Liver (tissue), 3 donors: Measurements from ENCODE around the gene VPS72.

Experiments used
- TAF1 ChIP-seq: conservative IDR thresholded peaks from 2 replicates; pipeline ENCODE4 v1.6.1; 2016; ENCODE audit warnings: antibody characterized with exemption, mild to moderate bottlenecking
- YY1 ChIP-seq: IDR thresholded peaks from 2 replicates; pipeline ENCODE4 v1.6.1; 2016; ENCODE audit warnings: antibody characterized with exemption, mild to moderate bottlenecking
- TF ChIP-seq, protein P1 (sequence below): fragments of 150-350 bp; IDR thresholded peaks from 2 replicates; pipeline ENCODE4 v1.5.1; 2017; ENCODE audit warnings: improper control_type of control experiment, low read depth, low read length; ENCODE audit not compliant: missing input control
- donor health status: healthy.
- donor health status: healthy.

GRCh38 chr1:151213560-151213959 lies 23.6 kb upstream of the VPS72 start:
- TF ChIP-seq, protein P1, sequence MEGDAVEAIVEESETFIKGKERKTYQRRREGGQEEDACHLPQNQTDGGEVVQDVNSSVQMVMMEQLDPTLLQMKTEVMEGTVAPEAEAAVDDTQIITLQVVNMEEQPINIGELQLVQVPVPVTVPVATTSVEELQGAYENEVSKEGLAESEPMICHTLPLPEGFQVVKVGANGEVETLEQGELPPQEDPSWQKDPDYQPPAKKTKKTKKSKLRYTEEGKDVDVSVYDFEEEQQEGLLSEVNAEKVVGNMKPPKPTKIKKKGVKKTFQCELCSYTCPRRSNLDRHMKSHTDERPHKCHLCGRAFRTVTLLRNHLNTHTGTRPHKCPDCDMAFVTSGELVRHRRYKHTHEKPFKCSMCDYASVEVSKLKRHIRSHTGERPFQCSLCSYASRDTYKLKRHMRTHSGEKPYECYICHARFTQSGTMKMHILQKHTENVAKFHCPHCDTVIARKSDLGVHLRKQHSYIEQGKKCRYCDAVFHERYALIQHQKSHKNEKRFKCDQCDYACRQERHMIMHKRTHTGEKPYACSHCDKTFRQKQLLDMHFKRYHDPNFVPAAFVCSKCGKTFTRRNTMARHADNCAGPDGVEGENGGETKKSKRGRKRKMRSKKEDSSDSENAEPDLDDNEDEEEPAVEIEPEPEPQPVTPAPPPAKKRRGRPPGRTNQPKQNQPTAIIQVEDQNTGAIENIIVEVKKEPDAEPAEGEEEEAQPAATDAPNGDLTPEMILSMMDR: no peak
- TF ChIP-seq TAF1: no peak
- no peak for TF ChIP-seq YY1
